Lower lobe of right lung (tissue), 2 donors: Measurements from ENCODE around the gene CALY. TPM values are rescaled to one million over a fixed set of nuclear protein-coding genes. Genes with fewer than 3 reads are reported as not detected.
A peak's percentile ranks its signal among the peaks of the same experiment; 100 is the strongest.

Source experiments
- ATAC-seq, 2 donors: fragments of 200-7000 bp; cut with Tn5 transposase; one replicate each; pipeline ENCODE4 v1.9.1; 2020 to 2022; ENCODE audit warnings: mild to moderate bottlenecking in 2 of 2, moderate library complexity in 2 of 2
- DNase-seq: peaks from one replicate; pipeline ENCODE4 v3.0.0-alpha.2; 2020
- H3K27ac ChIP-seq: fragments of 200-600 bp; one replicate; pipeline ENCODE4 v1.8.0; 2022
- H3K27me3 ChIP-seq: fragments of 200-600 bp; one replicate; pipeline ENCODE4 v1.8.0; 2022; ENCODE audit warnings: low read depth
- H3K36me3 ChIP-seq: fragments of 200-600 bp; one replicate; pipeline ENCODE4 v1.8.0; 2022; ENCODE audit warnings: mild to moderate bottlenecking
- H3K4me1 ChIP-seq: fragments of 200-600 bp; one replicate; pipeline ENCODE4 v1.8.0; 2022
- H3K4me3 ChIP-seq: fragments of 200-600 bp; one replicate; pipeline ENCODE4 v1.8.0; 2022; ENCODE audit warnings: mild to moderate bottlenecking
- H3K9me3 ChIP-seq: fragments of 200-600 bp; one replicate; pipeline ENCODE4 v1.8.0; 2022
- CTCF ChIP-seq: fragments of 200-600 bp; IDR thresholded peaks from one replicate; pipeline ENCODE4 v1.8.0; 2022; ENCODE audit warnings: antibody characterized with exemption, mild to moderate bottlenecking
- intact Hi-C: fragments of 100-400 bp; cut with DNase I; formaldehyde crosslinking; loops from one replicate; pipeline ENCODE4 v1.11.0; 2022
- total RNA-seq: library from RNA; stranded (reverse); fragmentation: NEBNext Ultra II Directional; extraction: Animal tissue kit (Norgen Biotek cat#: 25700); gene quantifications from one replicate; pipeline ENCODE4 v1.2.1, GENCODE V29; 2021
- donor health status: DM: no; HTN: yes; CAD: no; lungs with severe emphysema.

The CALY gene
- total RNA-seq, 1 donor from 2014 or later = not detected

GRCh38 chr10:133359554-133359971, 22.9 kb upstream of the CALY start:
- ATAC-seq = no peak
- Histone ChIP-seq H3K36me3 (peaks cover 25% of the 10 kb centered on the region), H3K27ac (no peak overlapping the region)

GRCh38 chr10:133358925-133359310, 22.2 kb upstream of the CALY start:
- no peak for TF ChIP-seq CTCF
- Histone ChIP-seq H3K27ac (peak overlapping the region; percentile 31), H3K27me3 (no peaks in the 10 kb centered on the region), H3K4me1 (peaks cover 18% of the 10 kb centered on the region), H3K9me3 (no peaks in the 10 kb centered on the region), H3K36me3 (peaks cover 19% of the 10 kb centered on the region), H3K4me3 (no peak overlapping the region)
- no peak for DNase-seq
- intact Hi-C loops = no loop called here
- ATAC-seq = no peak

More at GRCh38 chr10:133359554-133359971, 22.9 kb upstream of the CALY start:
- Histone ChIP-seq H3K4me1 (peaks cover 18% of the 10 kb centered on the region), H3K27me3 (no peaks in the 10 kb centered on the region), H3K9me3 (no peaks in the 10 kb centered on the region), H3K4me3 (no peak overlapping the region)
- DNase-seq = no peak
- TF ChIP-seq CTCF = no peak
- intact Hi-C loops = no loop called here

- H3K4me3 ChIP-seq = no peak overlapping the region
- peaks cover 19% of the 10 kb centered on the region for H3K36me3 ChIP-seq
- no peak overlapping the region for H3K27ac ChIP-seq
- peak; percentile 70 for DNase-seq
- H3K4me1 ChIP-seq = peaks cover 18% of the 10 kb centered on the region
- intact Hi-C loops = no loop called here
- H3K27me3 ChIP-seq = no peaks in the 10 kb centered on the region
- no peak for TF ChIP-seq CTCF
- H3K9me3 ChIP-seq = no peaks in the 10 kb centered on the region
- peak in 1 of 2 donors; percentile 2 for ATAC-seq
These were observed 21.6 kb upstream of the CALY start for GRCh38 chr10:133358162-133358924.

GRCh38 chr10:133357285-133358161, 20.8 kb upstream of the CALY start, which contains the start of gene FUOM:
Gene FUOM, minus strand, starts transcription at chr10:133358019. Its CDS starts 12 bp downstream, at chr10:133358007.
- peak; percentile 7 for TF ChIP-seq CTCF
- Histone ChIP-seq H3K36me3 (peaks cover 12% of the 10 kb centered on the region), H3K27ac (peak within 1 kb of the TSS; percentile 85), H3K4me1 (peaks cover 18% of the 10 kb centered on the region), H3K27me3 (no peaks in the 10 kb centered on the region), H3K9me3 (no peaks in the 10 kb centered on the region), H3K4me3 (peak within 1 kb of the TSS; percentile 74)
- ATAC-seq (peak; percentile 89 to 91), DNase-seq (peak; percentile 87)
- intact Hi-C loops = no loop called here

GRCh38 chr10:133356549-133357284, 20.0 kb upstream of the CALY start:
- peak; percentile 40 for DNase-seq
- intact Hi-C loops = no loop called here

More at GRCh38 chr10:133356549-133357284, 20.0 kb upstream of the CALY start:
- Histone ChIP-seq H3K4me3 (peak overlapping the region; percentile 74), H3K9me3 (no peaks in the 10 kb centered on the region), H3K27ac (peak overlapping the region; percentile 85), H3K4me1 (peaks cover 18% of the 10 kb centered on the region), H3K27me3 (no peaks in the 10 kb centered on the region), H3K36me3 (peaks cover 4% of the 10 kb centered on the region)
- ATAC-seq = no peak
- TF ChIP-seq CTCF = no peak
